Esophagus muscularis mucosa (tissue), 4 donors: ENCODE results near the gene NEK3. TPM values are rescaled to one million over a fixed set of nuclear protein-coding genes. Genes with fewer than 3 reads are reported as not detected.
"Not testable (repeated sequence)": the region's sequence is repeated elsewhere in the genome, so short reads cannot be mapped to it uniquely, and the experiment has no call there.

ENCODE experiments used
- DNase-seq: peaks from one replicate; pipeline ENCODE4 v3.0.0-alpha.2; 2017; ENCODE audit errors: extremely low spot score
- H3K27ac ChIP-seq, 4 donors: fragments of 200-600 bp; sonication (generic); replicated peaks in 1 of 4; 1 replicate in 3 of 4; 2 replicates in 1 of 4; pipeline ENCODE4 v1.5.1; 2016 to 2019; ENCODE audit warnings: mild to moderate bottlenecking in 1 of 4
- H3K27me3 ChIP-seq, 4 donors: fragments of 200-600 bp; sonication (generic); one replicate each; pipeline versions ENCODE4 v1.5.1 to v1.6.0; 2016 to 2019
- H3K36me3 ChIP-seq, 4 donors: fragments of 200-600 bp; sonication (generic); one replicate each; pipeline ENCODE4 v1.5.1; 2016 to 2019
- H3K4me1 ChIP-seq, 4 donors: fragments of 200-600 bp; sonication (generic); one replicate each; pipeline ENCODE4 v1.5.1; 2016 to 2019
- H3K4me3 ChIP-seq, 4 donors: fragments of 200-600 bp; sonication (generic); 1 replicate in 2 of 4; 2 replicates in 2 of 4; pipeline ENCODE4 v1.5.1; 2016 to 2019; ENCODE audit warnings: mild to moderate bottlenecking in 4 of 4, moderate library complexity in 1 of 4
- H3K9me3 ChIP-seq, 4 donors: fragments of 200-600 bp; sonication (generic); 1 replicate in 3 of 4; 2 replicates in 1 of 4; pipeline ENCODE4 v1.5.1; 2016 to 2019
- EP300 ChIP-seq: sonication (generic); formaldehyde crosslinking; IDR thresholded peaks from one replicate; pipeline ENCODE4 v1.6.1; 2017; ENCODE audit warnings: antibody characterized with exemption
- POLR2A ChIP-seq: fragments of 450-650 bp; IDR thresholded peaks from one replicate; pipeline ENCODE4 v1.6.1; 2017; ENCODE audit warnings: antibody characterized with exemption, moderate library complexity, mild to moderate bottlenecking, low read depth
- POLR2AphosphoS5 ChIP-seq, 2 donors: sonication (generic); formaldehyde crosslinking; IDR thresholded peaks; one replicate each; pipeline ENCODE4 v1.6.1; 2017; ENCODE audit warnings: antibody characterized with exemption in 2 of 2
- WGBS: methylation state at CpG from one replicate; pipeline ENCODE4 v1.1.5; 2018; 5-methylcytosine and 5-hydroxymethylcytosine counted together
- intact Hi-C: fragments of 100-400 bp; cut with DNase I; formaldehyde crosslinking; loops from one replicate; pipeline ENCODE4 v1.15.1; 2023
- total RNA-seq, 4 donors: library from RNA; depleted of rRNA; stranded (reverse); fragments of >200 nt; gene quantifications; one replicate each; pipeline versions ENCODE4 v1.1.0 to v1.2.1, GENCODE V29; 2016
- TF ChIP-seq, protein P1 (sequence below), 3 experiments: fragments of 200-600 bp in 2 of 3; fragments of 450-650 bp in 1 of 3; sonication (generic) in 2 of 3; IDR thresholded peaks; one replicate each; pipeline ENCODE4 v1.5.1; 2017 to 2019; ENCODE audit warnings: antibody characterized with exemption in 3 of 3, mild to moderate bottlenecking in 2 of 3, moderate library complexity in 1 of 3

The NEK3 gene
- total RNA-seq, 4 donors from 2014 or later, result 5.0 to 11.6 (median 6.9) TPM

DNA sequence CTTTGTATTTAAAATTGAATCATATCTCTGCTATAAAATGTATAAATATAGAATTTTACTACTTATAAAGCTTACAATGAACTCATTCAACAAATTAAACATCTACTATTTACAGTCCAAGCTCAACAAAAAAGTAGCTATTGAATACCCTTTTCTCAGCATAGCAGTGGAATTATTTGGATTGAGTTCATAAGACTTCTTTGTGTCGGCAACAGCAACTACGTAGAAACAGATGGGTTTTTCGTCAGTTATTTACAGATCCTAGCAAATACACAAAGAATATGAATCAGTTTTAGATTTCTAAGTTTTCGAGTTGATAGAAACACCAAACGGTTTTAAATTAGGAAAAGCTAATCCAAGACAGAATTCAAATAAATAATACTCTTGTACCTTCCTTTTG is 10.4 kb upstream of the NEK3 start:
- no peak overlapping the region for H3K4me3 ChIP-seq
- intact Hi-C loops, result no loop called here
- H3K4me1 ChIP-seq, result no peaks in the 10 kb centered on the region
- no peaks in the 10 kb centered on the region for H3K27me3 ChIP-seq
- TF ChIP-seq, protein P1, sequence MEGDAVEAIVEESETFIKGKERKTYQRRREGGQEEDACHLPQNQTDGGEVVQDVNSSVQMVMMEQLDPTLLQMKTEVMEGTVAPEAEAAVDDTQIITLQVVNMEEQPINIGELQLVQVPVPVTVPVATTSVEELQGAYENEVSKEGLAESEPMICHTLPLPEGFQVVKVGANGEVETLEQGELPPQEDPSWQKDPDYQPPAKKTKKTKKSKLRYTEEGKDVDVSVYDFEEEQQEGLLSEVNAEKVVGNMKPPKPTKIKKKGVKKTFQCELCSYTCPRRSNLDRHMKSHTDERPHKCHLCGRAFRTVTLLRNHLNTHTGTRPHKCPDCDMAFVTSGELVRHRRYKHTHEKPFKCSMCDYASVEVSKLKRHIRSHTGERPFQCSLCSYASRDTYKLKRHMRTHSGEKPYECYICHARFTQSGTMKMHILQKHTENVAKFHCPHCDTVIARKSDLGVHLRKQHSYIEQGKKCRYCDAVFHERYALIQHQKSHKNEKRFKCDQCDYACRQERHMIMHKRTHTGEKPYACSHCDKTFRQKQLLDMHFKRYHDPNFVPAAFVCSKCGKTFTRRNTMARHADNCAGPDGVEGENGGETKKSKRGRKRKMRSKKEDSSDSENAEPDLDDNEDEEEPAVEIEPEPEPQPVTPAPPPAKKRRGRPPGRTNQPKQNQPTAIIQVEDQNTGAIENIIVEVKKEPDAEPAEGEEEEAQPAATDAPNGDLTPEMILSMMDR (IDR thresholded peaks at IDR 0.05), result no peak
- no peak overlapping the region for H3K27ac ChIP-seq
- 83% methylated on average over 5 of the region's 5 CpGs for WGBS
- H3K9me3 ChIP-seq, result no peaks in the 10 kb centered on the region
- no peak for DNase-seq
- peaks cover 32 to 93% (median 66%) of the 10 kb centered on the region in 4 donors for H3K36me3 ChIP-seq

DNA sequence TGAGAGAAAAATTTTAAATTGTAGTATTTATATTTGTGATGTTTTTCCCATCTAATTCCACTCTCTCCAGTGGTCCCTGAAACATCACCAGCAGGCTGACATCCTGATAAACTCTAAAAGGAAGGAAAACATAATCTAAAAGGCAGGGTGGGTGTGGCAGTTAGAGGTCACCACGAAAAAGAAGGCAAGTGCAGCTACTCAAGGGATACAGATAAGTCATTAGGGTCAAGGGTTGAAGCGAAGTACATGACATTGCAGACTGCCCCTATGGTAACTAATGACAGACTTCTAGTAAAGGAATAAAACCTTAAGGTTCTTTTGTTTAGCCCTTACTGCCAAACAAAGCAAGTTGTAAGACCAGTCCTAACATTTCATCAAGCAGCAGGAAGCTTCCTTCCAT is 6.0 kb upstream of the NEK3 start:
- DNase-seq, result no peak
- peaks cover 0 to 11% (median 4%) of the 10 kb centered on the region in 4 donors for H3K4me1 ChIP-seq
- H3K36me3 ChIP-seq, result peaks cover 22 to 49% (median 42%) of the 10 kb centered on the region in 4 donors
- no peaks in the 10 kb centered on the region for H3K27me3 ChIP-seq
- H3K27ac ChIP-seq, result no peak overlapping the region
- intact Hi-C loops, result no loop called here
- no peak overlapping the region for H3K4me3 ChIP-seq
- H3K9me3 ChIP-seq, result no peaks in the 10 kb centered on the region
- 66% methylated on average over 2 of the region's 2 CpGs for WGBS
- TF ChIP-seq EP300 (no peak), POLR2AphosphoS5 (IDR thresholded peaks at IDR 0.05) (no peak), POLR2A (no peak)
- TF ChIP-seq, protein P1 (IDR thresholded peaks at IDR 0.05), result no peak

DNA sequence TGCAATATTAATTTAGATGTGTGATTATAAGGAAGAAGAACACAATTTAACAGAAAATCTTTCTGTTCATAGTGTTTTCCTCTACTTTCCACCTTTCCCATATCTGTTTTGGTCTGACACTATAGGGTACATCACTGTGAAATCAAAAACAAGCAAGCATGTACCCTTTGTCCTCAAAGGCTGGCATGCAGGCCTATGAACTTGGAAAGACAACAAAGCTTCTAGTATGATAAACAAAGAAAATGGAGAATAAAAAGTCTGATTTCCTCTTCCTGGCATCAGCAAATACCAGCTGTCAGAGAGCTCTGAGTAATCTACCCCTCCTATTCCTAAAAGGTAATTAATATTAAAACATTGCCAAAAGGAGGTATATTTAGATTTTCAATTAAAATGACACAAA is 5.6 kb upstream of the NEK3 start:
- intact Hi-C loops, result no loop called here
- Histone ChIP-seq H3K27ac (no peak overlapping the region), H3K36me3 (peaks cover 19 to 44% (median 38%) of the 10 kb centered on the region in 4 donors), H3K9me3 (no peaks in the 10 kb centered on the region), H3K27me3 (no peaks in the 10 kb centered on the region), H3K4me1 (peaks cover 1 to 13% (median 6%) of the 10 kb centered on the region in 4 donors), H3K4me3 (no peak overlapping the region)
- TF ChIP-seq, protein P1 (IDR thresholded peaks at IDR 0.05), result no peak
- no peak for TF ChIP-seq POLR2A
- DNase-seq, result no peak

DNA sequence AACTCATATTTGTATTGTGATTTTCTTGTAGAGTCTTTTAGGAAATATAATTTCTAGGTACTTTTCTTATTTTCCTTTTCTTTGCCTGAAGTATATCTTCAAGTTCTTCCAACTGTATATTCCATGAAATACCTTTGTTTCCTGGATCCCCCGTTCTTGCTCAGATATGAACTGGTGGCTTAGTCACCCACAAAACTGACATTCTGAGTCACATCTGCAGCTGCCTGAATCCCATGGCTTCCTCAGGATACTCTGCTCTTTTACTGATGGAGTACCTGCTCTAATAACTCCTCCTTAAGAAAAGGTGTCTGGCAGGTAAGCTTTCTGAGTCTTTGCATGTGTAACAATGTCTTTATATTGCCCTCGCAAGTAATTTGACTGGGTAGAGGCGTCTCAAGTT is 4.5 kb upstream of the NEK3 start:
- intact Hi-C loops, H3K27me3 ChIP-seq, DNase-seq, H3K9me3 ChIP-seq, H3K27ac ChIP-seq, H3K4me3 ChIP-seq: not testable (repeated sequence)
- WGBS, result 93% methylated on average over 1 of the region's 3 CpGs
- Histone ChIP-seq H3K4me1 (peaks cover 6 to 18% (median 12%) of the 10 kb centered on the region in 4 donors), H3K36me3 (peaks cover 10 to 37% (median 31%) of the 10 kb centered on the region in 4 donors)

DNA sequence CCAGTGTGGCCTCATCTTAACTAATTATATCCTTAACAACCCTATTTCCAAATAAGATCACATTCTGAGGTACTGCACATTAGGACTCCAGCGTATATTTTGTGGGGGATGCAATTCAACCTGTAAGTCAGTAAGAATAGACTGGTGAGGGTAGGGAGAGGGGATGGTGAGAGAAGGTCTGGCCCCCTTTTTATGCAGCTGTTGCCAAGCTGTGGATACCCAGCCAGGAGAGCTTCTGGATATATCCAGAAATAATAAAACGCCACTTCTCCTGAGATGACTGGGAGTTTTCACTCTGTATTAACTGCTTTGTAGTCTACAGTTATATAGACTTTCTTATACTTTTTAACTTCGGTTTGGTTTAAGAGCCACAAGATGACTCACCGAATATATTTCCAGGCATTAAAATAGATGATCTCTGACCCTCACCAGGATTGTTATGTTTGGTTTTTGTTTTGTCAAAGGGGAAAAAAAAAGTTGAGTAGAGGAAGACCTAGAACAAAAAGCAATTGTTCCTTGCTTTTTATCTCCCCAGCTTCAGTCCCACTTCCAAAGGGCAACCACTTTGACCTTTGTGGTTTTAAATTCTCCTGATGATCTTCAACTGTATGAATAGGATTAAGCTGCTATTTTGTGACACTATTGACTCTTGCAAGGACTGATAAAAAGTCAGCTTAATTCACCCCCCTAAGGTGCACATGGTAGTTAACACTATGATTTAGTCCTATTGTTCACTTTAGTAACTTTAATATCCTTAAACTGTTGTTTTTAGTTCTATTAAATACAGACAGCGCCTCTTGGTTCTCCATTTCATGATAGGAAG is 3.1 kb upstream of the NEK3 start:
- WGBS, result 66% methylated on average over 5 of the region's 5 CpGs
- peaks cover 17 to 29% (median 22%) of the 10 kb centered on the region in 4 donors for H3K4me1 ChIP-seq
- intact Hi-C loops, result no loop called here
- no peak overlapping the region for H3K4me3 ChIP-seq
- no peaks in the 10 kb centered on the region for H3K9me3 ChIP-seq
- no peak overlapping the region for H3K27ac ChIP-seq
- TF ChIP-seq POLR2A (no peak), POLR2AphosphoS5 (IDR thresholded peaks at IDR 0.05) (no peak)
- peaks cover 6 to 25% (median 17%) of the 10 kb centered on the region in 4 donors for H3K36me3 ChIP-seq
- no peaks in the 10 kb centered on the region for H3K27me3 ChIP-seq
- no peak for DNase-seq

DNA sequence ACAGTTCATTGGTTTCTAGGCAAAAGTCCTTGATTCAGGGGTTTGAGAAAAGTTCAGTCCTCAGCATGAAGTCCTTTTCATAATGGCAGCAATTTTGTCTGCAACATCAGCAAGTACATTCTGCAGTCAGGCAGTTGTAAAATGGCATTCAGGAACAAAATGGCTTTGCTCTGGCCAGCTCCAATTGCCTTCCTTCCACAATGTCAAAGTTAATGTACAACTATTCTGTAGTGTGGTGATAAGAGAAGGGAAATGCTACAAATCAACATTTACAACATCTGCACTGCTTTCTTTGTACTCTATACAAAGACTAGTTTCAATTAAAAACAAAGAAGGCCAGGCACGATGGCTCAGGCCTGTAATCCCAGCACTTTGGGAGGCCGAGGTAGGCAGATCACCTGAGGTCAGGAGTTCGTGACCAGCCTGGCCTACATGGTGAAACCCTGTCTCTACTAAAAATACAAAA is 1.8 kb upstream of the NEK3 start:
- no peak for DNase-seq
- Histone ChIP-seq H3K36me3 (peaks cover 5 to 12% (median 6%) of the 10 kb centered on the region in 4 donors), H3K27ac (no peak overlapping the region), H3K27me3 (no peaks in the 10 kb centered on the region), H3K9me3 (no peaks in the 10 kb centered on the region), H3K4me1 (peaks cover 17 to 34% (median 25%) of the 10 kb centered on the region in 4 donors), H3K4me3 (no peak overlapping the region)
- TF ChIP-seq EP300, result no peak
- TF ChIP-seq POLR2A, result no peak
- TF ChIP-seq, protein P1 (IDR thresholded peaks at IDR 0.05), result no peak
- no peak for TF ChIP-seq POLR2AphosphoS5 (IDR thresholded peaks at IDR 0.05)
- 91% methylated on average over 3 of the region's 3 CpGs for WGBS
- intact Hi-C loops, result no loop called here
